NCI-H2227 (cell line): ENCODE data around the gene TTLL5.

ENCODE experiments used
- DNase-seq: peaks from one replicate; lab custom pipeline; 2025; ENCODE audit not compliant: unreplicated experiment; lab: John Stamatoyannopoulos, UW

TTLL5 gene

DNA sequence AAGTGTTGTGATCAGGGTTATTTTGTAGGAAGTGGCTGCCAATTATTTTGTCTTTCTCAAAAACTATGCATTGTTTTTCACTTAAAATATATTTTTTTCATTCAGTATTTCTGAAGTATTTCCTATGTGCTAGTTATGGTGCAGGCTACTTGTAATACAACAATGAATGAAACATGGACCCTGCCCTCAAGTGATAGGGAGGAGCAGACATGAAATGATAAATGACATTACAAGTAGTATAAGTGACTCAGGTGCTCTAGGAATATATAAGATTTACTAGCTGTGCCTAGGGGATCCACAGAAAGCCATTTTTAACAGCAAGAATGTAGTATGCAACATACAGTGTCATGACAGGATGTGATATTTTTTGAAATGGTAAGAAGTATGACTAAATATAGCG is 65.3 kb downstream of the TTLL5 start:
- no peak for DNase-seq

DNA sequence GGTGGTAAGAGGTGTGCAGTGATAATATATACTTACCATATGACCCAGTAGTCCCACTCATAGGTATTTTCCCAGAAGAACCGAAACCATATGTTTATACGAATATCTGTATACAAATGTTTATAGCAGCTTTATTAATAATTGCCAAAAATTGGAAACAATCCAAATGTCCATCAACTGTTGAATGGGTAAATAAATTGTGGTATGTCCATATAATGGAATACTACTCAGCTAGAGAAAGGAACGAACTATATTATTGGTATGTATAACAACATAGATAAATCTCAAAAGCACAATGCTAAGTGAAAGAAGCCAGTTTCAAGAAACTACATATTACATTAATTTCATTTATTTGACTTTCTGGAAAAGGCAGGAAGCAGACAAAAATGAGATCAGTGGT is 66.1 kb downstream of the TTLL5 start:
- no peak for DNase-seq

DNA sequence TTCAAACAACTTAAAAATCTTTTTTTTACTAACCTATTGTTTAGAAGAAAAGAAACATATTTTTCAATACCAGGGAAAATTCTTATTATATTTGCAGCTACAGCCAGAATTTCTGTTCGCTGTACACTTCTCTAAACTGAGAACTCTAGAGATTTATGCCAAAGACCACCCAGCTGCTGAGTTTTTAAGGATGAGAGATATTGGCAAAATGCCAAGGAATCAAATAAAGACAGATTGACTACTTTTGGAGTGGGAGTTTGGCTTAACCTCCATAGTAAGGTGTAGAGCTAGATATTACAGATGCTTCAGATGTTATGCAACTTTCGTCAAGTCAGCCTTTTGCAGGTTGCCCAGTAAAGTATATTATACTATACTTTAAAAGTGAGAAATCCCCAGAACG is 71.8 kb downstream of the TTLL5 start:
- DNase-seq, result no peak

DNA sequence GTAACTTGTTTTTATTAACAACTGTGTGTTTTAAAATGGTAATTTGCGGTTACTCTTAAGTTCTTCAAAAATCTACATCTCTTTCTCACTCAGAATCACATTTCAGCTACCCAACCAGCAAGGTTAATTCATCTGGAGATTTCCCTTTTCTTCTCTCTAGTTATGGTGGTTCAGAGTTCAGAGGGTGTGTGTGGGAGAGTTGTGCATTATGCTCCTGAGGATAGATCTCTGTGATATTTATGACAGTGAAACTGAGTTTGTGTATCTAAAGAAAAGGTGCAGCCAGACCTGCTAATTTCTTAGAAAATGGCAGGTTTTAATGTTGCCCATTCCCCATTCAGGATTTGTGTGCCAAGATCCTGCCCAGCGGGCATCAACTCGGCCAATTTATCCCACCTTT is 73.8 kb downstream of the TTLL5 start:
- no peak for DNase-seq

DNA sequence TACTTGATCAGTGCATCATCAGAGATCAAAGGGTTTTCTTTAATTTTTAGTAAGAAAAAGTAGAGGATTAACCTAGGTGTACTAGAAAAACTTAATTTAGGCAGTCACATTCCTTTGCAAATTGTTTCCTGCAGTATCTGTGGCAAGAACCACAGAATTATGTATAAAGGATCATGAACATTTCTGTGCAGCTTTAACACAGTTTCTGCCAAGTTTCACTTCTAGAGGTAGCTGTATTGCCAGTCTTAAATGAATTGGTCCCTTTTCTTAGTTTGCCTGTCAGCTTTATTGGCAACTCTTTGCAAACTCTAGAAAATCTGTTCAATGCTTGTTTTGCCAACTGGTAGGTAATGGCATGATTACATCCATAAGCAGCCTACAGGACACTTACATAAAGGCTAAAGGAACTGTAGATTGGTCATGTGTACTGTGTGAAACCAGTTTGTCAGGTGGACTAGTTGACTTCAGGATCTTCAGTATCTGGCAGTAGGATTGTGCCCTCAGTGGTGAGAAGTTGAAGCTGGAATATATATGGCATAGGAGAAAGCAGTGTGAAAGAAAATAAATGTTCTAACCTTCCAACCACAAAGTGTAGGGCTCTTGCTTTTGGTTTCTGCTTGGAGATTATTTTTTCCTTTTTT is 75.9 kb downstream of the TTLL5 start:
- no peak for DNase-seq

DNA sequence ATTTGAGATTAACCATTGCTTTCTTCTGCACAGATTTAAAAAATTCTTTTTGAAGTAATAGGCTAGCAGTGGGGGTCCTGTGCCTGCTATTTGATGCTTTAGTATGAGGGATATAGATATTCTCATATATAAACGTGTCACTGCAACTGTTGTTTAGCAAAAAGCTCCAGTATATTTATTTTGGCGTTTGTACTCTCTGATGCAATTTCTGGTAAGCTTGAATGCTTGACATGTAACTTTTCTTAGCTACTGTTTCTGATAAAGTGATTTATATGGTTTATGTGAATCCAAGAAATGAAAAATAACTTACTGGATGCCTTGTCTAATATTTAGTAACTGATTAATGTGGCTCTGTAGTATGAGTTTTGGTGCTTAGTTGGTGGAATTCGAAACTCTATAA is 77.1 kb downstream of the TTLL5 start:
- DNase-seq, result no peak

DNA sequence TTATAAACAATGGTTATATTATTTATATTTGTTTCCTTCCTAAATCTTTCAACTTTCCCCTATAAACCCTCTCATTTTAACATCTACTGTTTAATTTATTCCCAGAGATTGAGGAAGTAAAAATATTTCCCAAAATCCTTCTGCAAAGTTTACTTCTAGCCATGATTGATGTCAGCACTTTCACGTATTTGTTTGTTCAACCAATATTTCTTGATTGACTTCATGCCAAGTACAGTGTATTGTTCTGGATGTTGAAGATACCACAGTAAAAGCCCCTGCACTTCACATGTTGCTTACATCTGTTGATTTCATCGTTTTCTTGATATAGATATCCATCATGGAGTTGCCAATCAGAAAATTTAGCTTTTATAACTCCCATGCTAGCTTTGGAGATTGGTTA is 81.8 kb downstream of the TTLL5 start:
- no peak for DNase-seq

DNA sequence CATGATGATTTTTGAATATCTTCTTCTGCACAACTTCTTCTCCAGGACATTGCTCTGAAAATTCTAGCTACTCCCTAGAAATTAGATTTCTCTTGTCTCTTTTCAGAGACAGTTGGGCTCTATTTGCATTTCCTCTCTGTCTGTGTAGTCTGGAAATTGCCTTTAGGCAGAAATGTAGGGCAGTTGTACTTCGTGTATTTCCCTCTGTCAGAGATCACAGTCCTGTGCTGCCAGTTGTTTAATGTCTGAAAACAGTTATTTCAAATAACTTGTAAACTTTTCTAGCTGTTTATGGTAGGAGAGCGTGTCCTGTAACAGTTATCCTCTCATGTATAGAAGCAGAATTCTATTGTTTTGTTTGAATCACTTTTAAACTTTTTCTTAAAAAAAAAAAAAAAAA is 86.9 kb downstream of the TTLL5 start:
- DNase-seq, result no peak

DNA sequence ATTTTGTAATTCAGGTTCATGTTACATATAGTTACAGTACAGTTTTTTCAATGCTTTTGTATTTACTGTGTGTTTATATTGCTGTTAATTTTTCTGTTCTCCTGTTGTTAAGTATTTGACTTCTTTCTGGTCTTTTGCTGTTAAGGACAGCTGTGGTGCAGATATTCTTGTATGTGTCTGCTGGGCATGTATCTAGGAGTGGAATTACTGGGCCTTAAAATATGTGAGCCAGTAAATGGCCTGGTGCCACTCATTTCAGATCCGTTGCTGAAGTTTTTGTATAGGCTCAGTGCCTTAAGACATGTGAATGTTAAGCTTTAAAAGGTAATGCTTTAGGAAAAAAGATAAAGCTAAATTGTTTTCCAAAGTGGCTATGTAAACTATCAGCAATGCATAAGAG is 87.3 kb downstream of the TTLL5 start:
- no peak for DNase-seq

DNA sequence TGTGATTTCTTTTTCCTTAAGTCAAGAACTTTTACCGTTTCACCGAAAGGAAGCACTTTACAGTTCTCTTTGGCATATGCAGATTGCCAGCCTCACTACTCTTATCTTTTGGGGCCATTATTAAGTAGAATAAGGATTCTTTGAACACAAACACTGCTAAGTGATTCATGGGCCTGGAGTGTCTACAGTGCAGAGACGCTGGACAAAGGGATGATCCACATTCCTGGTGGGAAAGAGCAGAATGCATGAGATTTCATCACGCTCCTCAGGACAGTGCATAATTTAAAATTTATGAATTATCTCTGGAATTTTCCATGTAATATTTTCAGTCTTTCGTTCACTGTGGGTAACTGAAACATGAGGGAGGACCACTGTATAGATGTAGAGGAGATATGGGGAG is 90.2 kb downstream of the TTLL5 start:
- no peak for DNase-seq

DNA sequence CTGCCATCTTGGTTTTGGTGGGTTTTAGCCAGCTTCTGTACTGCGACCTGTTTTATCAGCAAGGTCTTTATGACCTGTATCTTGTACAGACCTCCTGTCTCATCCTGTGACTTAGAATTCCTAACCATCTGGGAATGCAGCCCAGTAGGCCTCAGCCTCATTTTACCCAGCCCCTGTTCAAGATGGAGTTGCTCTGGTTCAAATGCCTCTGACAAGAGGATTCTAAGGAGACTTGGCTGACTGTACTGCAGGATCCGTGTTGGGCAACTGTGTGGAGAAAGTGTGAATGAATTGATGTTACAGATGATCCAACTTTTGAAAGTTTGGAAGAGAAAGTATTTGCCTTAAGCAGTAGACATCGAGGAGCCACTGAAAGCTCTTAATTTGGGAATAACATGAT is 91.0 kb downstream of the TTLL5 start:
- DNase-seq, result no peak

DNA sequence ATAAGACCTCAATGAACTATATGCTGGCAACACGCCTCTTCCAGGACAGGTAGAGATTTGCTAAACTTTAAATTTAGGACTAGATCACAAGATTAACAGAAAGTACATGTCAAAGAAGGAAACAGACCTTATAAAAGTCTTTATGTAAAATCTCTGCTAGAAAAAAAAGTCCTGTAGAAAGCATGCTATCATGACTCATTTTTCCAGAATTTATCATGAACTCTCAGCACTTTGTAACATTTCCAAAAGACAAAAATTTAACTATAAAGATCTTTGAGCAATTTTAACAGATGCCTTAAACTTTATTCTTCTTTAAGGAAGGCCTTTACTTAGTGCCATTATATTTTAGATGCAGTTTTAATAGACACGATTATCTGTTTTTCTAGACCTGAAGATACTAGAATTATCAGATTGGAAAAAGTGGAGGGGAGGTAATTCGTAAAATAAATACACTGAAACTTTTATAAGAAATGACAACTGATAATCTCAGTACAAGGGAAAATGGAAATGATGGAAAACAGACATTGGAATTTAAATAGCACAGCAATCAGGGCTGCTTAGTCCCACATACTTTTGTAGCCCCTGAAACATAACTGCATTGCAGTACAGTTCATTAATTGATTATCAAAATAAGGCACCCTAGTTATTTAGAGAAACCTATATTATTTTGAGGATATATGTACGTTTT is 92.0 kb downstream of the TTLL5 start:
- no peak for DNase-seq

DNA sequence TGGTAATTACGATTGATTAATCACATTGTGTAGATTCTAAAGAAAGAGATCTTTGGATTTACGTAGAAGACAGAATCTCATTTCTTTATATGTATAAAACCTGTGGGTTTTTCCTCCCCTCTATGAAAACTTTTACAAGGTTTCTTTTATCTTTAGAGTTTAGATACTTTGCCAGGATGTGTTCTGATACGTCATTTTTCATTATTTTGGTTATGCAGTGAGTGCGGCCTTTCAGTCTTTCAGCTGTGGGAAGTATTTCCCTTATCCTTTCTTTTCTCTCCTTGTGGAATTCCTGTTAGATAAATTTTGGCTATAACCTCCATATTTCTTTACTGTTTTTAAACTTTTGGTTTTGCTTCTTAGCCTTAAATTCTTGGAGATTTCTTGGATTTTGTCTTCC is 92.7 kb downstream of the TTLL5 start:
- no peak for DNase-seq

DNA sequence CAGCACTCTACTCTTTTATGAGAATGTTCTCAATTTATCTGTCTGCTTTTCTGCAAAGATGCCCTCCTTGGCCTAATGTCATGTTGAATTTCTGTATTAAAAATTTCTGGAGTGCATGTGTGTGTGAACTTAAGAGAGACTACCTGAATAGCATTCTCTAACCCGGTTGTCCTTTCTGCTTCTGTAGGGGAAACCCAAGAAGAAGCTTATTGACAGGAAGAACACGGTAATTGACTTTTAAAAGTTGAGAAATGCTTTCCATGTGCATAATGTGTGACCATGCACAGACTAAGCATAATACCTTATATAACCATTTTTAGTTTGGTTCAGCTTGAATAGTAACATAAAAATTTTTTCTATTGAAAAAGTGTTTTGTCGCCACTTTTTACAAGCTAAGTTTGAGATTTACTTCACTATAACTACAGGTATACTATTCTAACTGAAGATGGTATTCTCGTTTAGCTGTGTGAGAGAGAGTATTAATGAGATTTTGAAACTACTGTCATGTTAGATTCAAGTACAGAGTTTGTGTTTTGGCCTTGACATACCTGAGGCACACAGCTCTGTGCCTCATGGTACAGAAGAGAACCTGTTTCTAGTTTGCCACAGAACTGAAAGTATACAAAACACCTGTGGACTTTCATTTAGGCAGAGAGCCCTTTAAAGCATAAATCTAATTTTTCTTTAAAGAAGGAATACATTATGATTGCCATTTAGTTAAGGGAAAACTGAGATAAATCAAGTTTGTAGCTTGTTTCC is 96.8 kb downstream of the TTLL5 start:
- no peak for DNase-seq

DNA sequence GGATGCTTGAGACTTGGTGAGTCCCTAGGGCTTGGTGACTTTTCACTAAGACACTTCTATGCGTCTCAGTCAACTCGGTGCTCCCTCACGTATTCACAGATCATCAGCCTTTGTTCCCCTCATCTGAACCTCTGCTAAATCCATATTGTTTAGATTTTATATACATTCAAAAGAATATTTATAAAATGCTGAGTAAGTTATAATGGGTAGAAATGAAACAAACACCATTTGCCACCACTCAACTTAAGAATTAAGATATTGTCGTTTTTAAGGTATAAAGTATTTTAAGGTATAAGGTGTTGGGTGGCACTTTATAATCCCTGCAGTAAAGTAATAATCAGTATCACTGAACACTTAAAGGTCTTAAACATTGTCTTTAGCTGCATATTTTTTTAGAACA is 103.0 kb downstream of the TTLL5 start:
- no peak for DNase-seq

DNA sequence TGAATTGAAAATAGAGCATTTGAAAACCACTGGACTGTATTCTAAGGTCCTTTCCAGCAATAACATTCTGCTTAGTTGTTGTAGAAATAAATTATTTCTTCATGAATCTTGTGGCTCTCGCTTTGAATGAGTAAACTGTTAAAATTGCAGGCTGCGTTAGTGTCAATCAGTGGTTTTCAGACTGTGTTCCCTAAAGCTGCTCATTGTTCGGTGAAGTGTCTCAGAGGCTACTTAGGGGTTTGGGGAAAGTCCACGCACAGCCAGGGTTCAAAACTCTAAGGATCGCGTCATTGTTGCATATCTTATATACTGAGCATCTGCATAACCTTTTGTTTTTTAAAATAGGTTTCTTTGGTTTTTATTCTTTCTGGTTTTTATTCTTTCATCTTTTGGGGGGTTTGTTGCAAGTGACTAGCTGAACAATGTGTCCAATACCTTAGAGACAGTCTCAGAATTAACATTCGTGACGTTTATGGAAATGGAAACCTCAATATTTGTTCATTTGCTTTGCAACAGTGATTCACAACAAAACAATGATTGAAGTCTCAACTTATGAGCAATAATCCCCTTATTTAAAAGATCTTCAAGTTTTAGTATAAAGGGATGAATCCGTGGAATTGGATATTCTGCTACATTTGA is 108.1 kb downstream of the TTLL5 start:
- DNase-seq, result no peak

DNA sequence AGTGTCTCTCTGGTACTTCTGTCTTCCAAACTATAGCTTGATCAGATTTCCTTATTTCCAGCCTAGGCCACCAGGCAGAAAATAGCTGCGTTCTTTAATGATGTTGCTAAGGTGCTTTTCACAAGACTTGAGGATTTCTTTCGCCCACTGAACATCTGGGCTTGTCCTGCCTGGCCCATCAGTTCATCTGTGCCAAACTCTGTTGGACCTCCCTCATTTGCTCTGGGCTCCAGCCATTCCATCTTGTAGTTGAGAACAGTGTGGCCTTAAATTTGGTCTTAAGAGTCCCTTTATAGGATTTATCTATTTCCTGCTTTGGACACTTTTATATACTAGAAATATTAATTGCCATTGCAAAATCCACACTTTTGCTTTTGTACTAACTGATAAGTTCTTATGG is 109.6 kb downstream of the TTLL5 start:
- no peak for DNase-seq

DNA sequence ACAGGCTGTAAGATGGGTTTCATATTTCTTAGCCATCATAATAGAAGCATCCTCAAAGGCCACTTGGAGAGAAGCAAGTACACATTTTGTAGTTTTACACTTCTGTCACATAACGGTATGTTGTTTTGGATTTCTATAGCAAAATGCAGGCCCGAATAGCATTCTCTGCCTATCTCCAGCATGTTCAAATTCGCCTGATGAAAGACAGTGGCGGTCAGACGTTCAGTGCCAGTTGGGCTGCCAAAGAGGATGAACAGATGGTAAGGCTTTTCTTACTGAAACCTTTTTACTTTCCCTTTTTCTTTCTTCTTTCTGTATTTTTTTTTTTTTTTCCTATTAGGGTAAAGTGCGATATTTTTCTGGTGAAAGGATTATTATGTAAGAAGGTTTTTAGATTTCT is 110.5 kb downstream of the TTLL5 start:
- no peak for DNase-seq

DNA sequence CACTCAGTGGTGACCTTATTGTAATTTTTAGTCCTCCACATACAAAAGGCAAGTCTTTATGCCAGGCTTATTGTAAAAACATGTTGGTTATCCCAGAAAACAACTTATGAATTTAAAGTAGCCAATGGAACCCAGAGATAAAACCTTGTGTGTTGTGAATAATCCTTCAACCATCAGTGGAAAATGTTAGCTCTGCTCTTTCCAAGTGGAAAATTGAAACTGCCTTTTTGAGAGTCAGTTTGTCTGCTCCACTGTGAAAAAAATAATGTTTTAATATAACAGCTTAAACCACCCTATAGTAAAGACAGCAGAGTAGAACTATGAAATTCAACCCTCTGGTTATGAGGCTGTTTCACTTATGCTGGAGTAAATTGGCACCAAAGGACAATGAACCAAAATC is 112.0 kb downstream of the TTLL5 start:
- DNase-seq, result no peak

DNA sequence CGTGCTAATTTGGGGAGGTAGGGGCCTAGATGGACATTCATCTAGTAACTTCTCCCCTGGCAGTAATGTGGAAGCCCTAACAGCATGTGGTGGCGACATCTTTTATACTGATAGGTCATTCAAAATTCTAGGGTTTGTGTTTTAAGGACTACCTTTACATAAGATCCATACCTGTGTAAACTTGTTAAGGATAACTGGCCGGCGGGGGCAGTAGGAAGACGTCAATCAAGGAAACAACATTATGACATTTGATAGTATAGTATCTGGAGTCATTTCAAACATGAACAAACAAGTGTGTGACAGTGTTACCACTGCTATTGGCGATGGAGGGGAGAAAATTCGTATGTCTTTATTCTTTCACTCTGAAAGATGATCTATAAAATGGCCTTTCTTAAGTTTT is 120.0 kb downstream of the TTLL5 start:
- DNase-seq, result no peak

DNA sequence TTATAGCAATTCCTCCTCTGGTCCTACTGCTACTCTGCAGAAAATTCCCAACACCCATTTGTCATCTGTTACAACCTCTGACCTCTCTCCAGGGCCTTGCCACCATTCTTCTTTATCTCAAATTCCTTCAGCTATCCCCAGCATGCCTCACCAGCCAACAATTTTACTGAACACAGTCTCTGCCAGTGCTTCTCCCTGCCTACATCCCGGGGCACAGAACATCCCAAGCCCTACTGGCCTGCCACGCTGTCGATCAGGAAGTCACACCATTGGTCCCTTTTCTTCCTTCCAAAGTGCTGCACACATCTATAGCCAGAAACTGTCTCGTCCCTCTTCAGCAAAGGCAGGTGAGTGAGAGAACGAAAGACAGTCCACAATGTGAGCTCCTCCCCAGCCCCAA is 122.1 kb downstream of the TTLL5 start:
- no peak for DNase-seq
